ENCODE measurements around the gene LRIF1. TPM values are rescaled to one million over a fixed set of nuclear protein-coding genes. Genes with fewer than 3 reads are reported as not detected.
"Not testable (repeated sequence)": the region's sequence is repeated elsewhere in the genome, so short reads cannot be mapped to it uniquely, and the experiment has no call there.

LRIF1 gene, protein sequence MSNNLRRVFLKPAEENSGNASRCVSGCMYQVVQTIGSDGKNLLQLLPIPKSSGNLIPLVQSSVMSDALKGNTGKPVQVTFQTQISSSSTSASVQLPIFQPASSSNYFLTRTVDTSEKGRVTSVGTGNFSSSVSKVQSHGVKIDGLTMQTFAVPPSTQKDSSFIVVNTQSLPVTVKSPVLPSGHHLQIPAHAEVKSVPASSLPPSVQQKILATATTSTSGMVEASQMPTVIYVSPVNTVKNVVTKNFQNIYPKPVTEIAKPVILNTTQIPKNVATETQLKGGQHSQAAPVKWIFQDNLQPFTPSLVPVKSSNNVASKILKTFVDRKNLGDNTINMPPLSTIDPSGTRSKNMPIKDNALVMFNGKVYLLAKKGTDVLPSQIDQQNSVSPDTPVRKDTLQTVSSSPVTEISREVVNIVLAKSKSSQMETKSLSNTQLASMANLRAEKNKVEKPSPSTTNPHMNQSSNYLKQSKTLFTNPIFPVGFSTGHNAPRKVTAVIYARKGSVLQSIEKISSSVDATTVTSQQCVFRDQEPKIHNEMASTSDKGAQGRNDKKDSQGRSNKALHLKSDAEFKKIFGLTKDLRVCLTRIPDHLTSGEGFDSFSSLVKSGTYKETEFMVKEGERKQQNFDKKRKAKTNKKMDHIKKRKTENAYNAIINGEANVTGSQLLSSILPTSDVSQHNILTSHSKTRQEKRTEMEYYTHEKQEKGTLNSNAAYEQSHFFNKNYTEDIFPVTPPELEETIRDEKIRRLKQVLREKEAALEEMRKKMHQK
- 10 to 100 TPM; 25.2 to 26.1 TPM for total RNA-seq

DNA sequence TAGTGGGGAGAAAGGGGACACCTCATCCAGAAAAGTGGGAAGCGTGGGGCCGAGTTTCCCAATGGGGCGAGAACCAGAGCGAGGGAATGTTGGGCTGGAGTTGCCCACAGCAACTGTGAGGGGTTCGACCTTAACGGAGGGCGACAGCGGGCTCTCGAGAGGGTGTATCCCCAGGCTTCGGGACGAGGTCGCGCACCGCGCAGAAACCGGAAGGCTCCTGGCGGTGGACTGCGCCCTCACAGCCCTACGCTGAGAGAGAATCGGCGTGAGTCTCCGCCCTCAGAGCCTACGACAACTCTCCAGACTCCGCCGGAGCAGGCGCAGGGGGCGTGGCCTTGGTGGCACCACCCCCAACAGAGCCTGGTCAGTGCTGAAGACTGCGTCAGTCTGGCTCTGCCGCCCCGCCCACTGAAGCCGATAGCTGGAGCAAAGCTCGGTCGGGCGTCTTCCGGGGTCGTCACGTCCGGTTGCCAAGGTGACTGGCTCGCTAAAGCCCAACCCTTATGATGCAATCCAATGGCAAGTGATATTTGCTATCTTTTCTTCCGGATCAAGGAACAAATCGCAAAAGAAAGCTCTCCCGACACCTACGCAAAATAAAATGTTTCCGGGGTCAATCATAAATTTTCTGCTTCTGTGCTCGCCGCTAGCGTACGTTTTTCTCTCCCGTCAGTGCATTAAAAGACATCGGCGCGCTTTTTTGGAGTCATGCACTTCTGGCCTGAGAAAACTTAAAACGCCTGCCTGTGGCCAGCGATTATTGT lies at the start of gene LRIF1:
LRIF1 (minus strand) TSS at position 232 of the 764 bp plus-strand sequence. CDS start 234 bp downstream, outside the sequence.
- Mint-ChIP-seq H3K9me3 (peaks cover 21% of the 10 kb centered on the region), H3K27ac (peak within 1 kb of the TSS; percentile 99), H3K4me3 (peak within 1 kb of the TSS; percentile 97), H3K36me3 (peaks cover 36% of the 10 kb centered on the region), H3K27me3 (peaks cover 11% of the 10 kb centered on the region), H3K4me1 (peaks cover 28% of the 10 kb centered on the region)
- ATAC-seq (ENCODE audit: low read depth) (peak; percentile 99), DNase-seq (peak; percentile 100)
- POLR2A ChIA-PET = interaction anchor here (0.6 to 1.9 kb wide), 15 partner anchors 15 to 512 kb away, joined by 3 to 35 read pairs (median 5); partner anchors contain the start of gene CD53

DNA sequence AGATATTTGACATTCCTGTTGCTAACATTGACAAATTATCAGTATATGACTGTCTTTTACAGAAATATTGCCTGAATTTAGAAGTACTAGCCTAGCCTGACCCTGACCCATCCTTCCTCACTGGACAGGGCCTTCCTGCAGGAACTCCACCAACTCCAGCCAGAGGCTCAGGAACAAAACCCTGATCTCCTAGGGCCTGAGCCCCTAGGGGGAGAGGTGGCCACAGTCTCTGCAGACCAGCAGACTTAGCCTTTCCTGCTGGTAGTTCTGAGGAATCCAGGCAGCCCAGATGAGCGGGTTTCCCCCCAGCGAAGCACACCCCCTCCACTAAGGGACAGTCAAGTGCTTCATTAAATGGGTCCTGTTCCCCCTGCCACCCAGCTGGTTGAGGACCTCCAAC lies 44.3 kb upstream of the LRIF1 start:
- H3K27me3 Mint-ChIP-seq = peaks cover 20% of the 10 kb centered on the region
- no peaks in the 10 kb centered on the region for H3K4me1 Mint-ChIP-seq
- no peak overlapping the region for H3K27ac Mint-ChIP-seq
- H3K4me3 Mint-ChIP-seq = no peak overlapping the region
- H3K9me3 Mint-ChIP-seq = peaks cover 24% of the 10 kb centered on the region
- ATAC-seq (ENCODE audit: low read depth) (no peak), DNase-seq (no peak)
- no peaks in the 10 kb centered on the region for H3K36me3 Mint-ChIP-seq
- POLR2A ChIA-PET = no interaction called here

DNA sequence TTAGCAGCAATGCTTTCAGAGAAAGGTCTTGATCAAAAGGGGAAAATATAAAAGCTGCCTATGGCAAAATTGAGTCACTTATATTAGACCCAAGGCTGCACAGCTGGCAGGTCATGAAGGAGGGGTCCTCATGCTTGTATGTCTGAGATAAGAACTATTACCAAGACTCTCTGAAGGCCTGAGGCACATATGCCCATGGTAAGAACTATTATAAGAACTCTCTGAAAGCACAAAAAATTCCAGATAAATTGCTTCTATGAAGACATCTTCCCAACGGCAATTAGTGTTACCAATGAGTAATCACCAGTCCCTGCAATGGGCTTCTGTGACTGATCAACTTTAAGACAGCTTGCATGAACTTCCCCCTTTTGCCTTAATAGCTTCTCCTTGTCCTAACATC lies 42.8 kb upstream of the LRIF1 start:
- POLR2A ChIA-PET = no interaction called here
- Mint-ChIP-seq H3K27ac (no peak overlapping the region), H3K4me1 (no peaks in the 10 kb centered on the region), H3K36me3 (no peaks in the 10 kb centered on the region), H3K9me3 (peaks cover 28% of the 10 kb centered on the region), H3K4me3 (no peak overlapping the region), H3K27me3 (peaks cover 16% of the 10 kb centered on the region)
- ATAC-seq (ENCODE audit: low read depth) = no peak
- DNase-seq = no peak

DNA sequence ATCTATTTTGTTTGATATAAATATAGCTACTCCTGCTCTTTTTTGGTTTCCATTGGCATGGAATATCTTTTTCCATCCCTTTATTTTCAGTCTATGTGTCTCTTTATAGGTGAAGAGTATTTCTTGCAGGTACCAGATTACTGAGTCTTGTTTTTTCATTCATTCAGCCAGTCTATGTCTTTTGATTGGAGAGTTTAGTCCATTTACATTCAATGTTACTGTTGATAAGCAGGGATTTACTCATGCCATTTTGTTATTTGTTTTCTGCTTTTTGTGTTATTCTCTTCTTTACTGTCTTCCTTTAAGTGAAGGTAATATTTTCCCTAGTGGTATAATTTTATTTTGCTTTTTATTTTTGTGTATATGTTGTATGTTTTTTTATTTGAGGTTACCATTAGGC lies 35.9 kb upstream of the LRIF1 start:
- H3K27ac Mint-ChIP-seq; ATAC-seq (ENCODE audit: low read depth); H3K4me3 Mint-ChIP-seq; DNase-seq; H3K4me1 Mint-ChIP-seq; POLR2A ChIA-PET; H3K36me3 Mint-ChIP-seq: not testable (repeated sequence)
- peaks cover 53% of the 10 kb centered on the region for H3K27me3 Mint-ChIP-seq
- H3K9me3 Mint-ChIP-seq = peaks cover 13% of the 10 kb centered on the region

DNA sequence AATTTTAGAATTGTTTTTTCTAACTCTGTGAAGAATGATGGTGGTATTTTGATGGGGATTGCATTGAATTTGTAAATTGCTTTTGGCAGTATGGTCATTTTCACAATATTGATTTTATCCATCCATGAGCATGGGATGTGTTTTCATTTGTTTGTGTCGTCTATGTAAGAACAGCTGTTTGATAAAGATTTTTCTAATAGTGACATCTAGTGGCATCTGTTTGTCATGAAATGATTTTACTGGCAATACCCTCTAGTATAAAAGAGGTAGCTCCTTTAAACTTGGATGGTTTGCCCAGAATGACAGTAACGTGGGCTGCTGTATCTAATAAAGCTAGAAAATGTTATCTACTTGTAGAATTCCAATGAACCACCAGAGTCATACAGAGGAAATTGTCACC lies 28.6 kb upstream of the LRIF1 start:
- H3K9me3 Mint-ChIP-seq; H3K36me3 Mint-ChIP-seq; H3K27ac Mint-ChIP-seq; DNase-seq; POLR2A ChIA-PET; H3K4me3 Mint-ChIP-seq; H3K4me1 Mint-ChIP-seq; ATAC-seq (ENCODE audit: low read depth): not testable (repeated sequence)
- H3K27me3 Mint-ChIP-seq = peaks cover 44% of the 10 kb centered on the region

DNA sequence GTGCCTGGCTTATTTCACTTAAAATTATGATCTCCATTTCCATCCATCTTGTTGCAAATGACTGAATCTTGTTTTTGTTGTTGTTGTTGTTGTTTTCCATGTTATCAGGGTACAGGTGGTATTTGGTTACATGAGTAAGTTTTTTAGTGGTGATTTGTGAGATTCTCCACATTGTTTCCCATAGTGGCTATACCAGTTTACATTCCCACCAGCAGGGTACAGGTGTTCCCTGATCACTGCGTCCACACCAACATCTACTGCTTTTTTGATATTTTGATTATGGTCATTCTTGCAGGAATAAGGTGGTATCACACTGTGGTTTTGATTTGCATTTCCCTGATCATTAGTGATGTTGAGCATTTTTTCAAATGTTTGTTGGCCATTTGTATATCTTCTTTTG lies 27.6 kb upstream of the LRIF1 start:
- H3K9me3 Mint-ChIP-seq; H3K4me1 Mint-ChIP-seq; H3K4me3 Mint-ChIP-seq; POLR2A ChIA-PET; H3K36me3 Mint-ChIP-seq; ATAC-seq (ENCODE audit: low read depth); DNase-seq; H3K27ac Mint-ChIP-seq: not testable (repeated sequence)
- H3K27me3 Mint-ChIP-seq = peaks cover 36% of the 10 kb centered on the region

DNA sequence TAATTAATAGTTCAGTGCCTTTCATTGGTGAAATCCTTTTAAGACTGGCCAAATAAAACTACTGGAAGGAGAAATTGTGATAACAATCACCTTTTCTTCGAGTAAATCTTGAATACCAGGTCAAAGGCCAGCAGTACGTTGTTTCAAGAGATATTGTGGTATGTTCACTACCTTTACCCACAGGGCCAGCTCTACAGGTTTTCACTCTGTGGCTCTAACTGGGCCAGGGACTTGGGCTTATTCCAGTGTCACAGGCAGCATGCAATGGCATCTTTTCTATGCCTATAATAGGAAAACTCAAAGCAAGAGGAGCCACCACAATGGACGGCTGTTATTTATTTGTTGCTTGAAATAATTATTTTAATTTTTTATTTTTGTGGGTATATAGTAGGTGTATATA lies 26.8 kb upstream of the LRIF1 start:
- Mint-ChIP-seq H3K4me3 (no peak overlapping the region), H3K27ac (no peak overlapping the region), H3K27me3 (peaks cover 28% of the 10 kb centered on the region), H3K36me3 (no peaks in the 10 kb centered on the region), H3K4me1 (peaks cover 3% of the 10 kb centered on the region), H3K9me3 (no peaks in the 10 kb centered on the region)
- DNase-seq (no peak), ATAC-seq (ENCODE audit: low read depth) (no peak)
- POLR2A ChIA-PET = no interaction called here

DNA sequence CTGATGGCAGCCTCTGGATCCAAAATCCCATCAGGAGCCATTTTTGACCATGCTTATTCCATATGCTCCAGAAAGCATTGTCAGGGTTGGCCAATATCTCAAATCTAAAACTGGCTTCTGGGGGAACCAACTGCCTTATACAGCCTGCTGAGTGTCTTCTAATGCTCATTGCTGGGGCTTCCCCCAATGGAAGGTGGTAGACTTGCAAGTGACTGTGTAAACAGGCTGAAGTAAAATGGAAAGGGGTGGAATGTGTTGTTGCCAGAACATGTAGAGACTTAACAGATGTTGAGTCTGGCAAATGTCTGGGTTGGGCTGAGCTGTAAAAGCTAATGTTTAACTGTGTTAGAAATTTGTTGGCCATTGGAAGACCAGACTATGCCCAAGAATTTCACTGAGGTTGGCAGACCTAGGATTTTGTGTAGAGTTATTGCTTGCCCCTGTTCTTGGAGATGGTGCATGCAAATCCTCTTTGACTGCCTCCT lies 22.7 kb upstream of the LRIF1 start:
- DNase-seq = no peak
- Mint-ChIP-seq H3K27me3 (peaks cover 5% of the 10 kb centered on the region), H3K9me3 (peaks cover 2% of the 10 kb centered on the region), H3K27ac (no peak overlapping the region), H3K36me3 (no peaks in the 10 kb centered on the region), H3K4me3 (no peak overlapping the region), H3K4me1 (peaks cover 9% of the 10 kb centered on the region)
- POLR2A ChIA-PET = no interaction called here
- no peak for ATAC-seq (ENCODE audit: low read depth)

DNA sequence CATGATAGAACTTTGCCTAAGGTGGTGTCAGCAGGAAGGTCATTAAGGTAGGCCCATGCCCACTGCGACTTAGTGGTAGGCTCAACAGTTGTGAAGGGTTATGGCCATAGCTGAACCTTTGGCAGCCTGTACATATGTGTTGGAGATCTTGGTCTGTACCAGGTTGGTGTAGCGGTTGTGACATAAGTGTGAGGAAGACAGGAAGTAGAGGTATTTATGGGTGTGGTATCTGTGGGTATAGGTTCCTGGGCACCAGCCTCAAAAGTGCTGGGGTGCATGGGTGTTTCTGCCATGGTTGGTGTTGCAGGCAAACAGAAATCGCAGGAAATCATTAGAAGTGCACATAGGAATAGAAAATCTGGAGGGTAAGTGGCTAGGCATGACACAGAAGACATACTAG lies 18.6 kb upstream of the LRIF1 start:
- peak overlapping the region; percentile 52 for H3K27ac Mint-ChIP-seq
- ATAC-seq (ENCODE audit: low read depth) (peak; percentile 77), DNase-seq (no peak)
- peaks cover 6% of the 10 kb centered on the region for H3K9me3 Mint-ChIP-seq
- peaks cover 9% of the 10 kb centered on the region for H3K4me1 Mint-ChIP-seq
- H3K27me3 Mint-ChIP-seq = peaks cover 11% of the 10 kb centered on the region
- POLR2A ChIA-PET = interaction anchor here (1.4 kb wide), 1 partner anchor 18 kb away, joined by 5 read pairs; the partner anchor contains the start of gene LRIF1
- no peaks in the 10 kb centered on the region for H3K36me3 Mint-ChIP-seq
- peak overlapping the region; percentile 43 for H3K4me3 Mint-ChIP-seq

DNA sequence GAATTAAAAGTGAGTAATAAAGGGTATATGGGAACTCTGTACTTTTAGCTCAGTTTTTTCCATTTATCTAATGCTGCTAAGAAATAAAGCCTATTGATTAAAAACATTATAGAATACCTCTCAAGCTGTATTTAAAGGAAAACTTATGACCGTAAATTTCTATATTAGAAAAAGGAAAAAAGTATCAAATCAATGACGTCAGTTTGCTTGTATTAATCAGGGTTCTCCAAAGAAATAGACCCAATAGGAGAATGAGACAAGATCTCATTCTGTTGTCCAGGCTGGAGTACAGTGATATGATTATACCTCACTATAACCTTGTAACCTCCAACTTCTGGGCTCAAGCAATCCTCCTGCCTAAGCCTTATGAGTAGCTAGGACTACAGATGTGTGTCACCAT lies 15.4 kb upstream of the LRIF1 start:
- no peak overlapping the region for H3K4me3 Mint-ChIP-seq
- H3K27me3 Mint-ChIP-seq = peaks cover 16% of the 10 kb centered on the region
- POLR2A ChIA-PET = interaction anchor here (1.3 kb wide), 1 partner anchor 15 kb away, joined by 3 read pairs; the partner anchor contains the start of gene LRIF1
- H3K4me1 Mint-ChIP-seq = peaks cover 9% of the 10 kb centered on the region
- peaks cover 6% of the 10 kb centered on the region for H3K9me3 Mint-ChIP-seq
- ATAC-seq (ENCODE audit: low read depth) = no peak
- no peak for DNase-seq
- no peak overlapping the region for H3K27ac Mint-ChIP-seq
- no peaks in the 10 kb centered on the region for H3K36me3 Mint-ChIP-seq

DNA sequence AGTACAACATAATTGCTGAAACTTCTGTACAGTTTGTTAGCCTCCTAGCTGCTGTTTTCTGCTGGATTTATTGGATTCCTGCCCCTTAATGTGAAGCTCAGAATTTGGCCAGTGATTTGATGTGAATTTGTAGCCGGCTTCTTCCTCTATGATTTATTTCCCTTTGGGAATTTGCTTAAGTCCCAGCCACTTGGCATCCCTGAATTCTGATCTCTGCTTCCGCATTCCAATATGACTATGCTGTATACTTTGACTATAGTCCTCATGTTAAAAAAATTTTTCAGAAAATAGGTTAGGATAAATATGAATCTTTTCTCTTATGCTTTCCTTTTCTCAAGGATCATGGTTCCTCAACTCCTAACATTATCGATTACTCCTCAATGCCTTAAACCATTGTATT lies 12.4 kb upstream of the LRIF1 start:
- H3K27me3 Mint-ChIP-seq = peaks cover 27% of the 10 kb centered on the region
- ATAC-seq (ENCODE audit: low read depth) (no peak), DNase-seq (no peak)
- no peaks in the 10 kb centered on the region for H3K4me1 Mint-ChIP-seq
- POLR2A ChIA-PET = no interaction called here
- peaks cover 7% of the 10 kb centered on the region for H3K9me3 Mint-ChIP-seq
- H3K36me3 Mint-ChIP-seq = no peaks in the 10 kb centered on the region
- no peak overlapping the region for H3K27ac Mint-ChIP-seq
- H3K4me3 Mint-ChIP-seq = no peak overlapping the region

DNA sequence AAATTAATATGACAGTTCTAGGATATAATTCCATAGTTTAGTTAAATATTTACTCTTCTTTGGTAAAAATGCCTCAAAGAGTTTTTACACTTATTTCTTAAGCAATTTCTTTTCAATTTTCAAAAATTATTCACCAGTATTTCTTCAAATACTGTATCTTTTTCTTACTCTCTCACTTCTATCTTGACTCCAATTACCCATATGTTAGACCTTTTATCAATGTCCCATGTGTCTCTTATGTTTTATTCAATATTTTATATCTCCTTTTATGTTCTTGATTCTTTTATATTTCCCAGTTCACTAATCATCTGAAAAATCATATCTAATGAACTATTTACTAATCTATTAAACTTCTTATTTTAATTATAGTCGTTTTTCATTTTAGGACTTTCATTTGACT lies 11.5 kb upstream of the LRIF1 start:
- POLR2A ChIA-PET = no interaction called here
- Mint-ChIP-seq H3K27ac (no peak overlapping the region), H3K4me1 (no peaks in the 10 kb centered on the region), H3K36me3 (no peaks in the 10 kb centered on the region), H3K4me3 (no peak overlapping the region), H3K27me3 (peaks cover 29% of the 10 kb centered on the region), H3K9me3 (peaks cover 7% of the 10 kb centered on the region)
- no peak for ATAC-seq (ENCODE audit: low read depth)
- DNase-seq = no peak

DNA sequence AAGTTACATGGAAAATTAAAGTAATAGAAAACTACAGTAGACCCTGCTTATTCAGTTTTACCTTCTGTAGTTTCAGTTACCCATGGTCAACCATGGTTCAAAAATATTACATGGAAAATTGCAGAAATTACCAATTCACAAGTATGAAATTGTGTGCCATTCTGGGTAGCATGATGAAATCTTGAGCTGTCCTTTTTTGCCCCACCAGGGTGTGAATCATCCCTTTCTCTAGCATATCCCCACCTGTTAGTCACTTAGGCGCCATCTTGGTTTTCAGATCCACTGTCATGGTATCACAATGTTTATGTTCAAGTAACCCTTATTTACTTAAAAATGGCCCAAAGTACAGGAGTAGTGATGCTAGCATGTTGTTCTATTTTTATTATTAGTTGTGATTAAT lies 3.5 kb upstream of the LRIF1 start:
- Mint-ChIP-seq H3K27me3 (peaks cover 28% of the 10 kb centered on the region), H3K27ac (no peak overlapping the region), H3K4me3 (no peak overlapping the region), H3K9me3 (peaks cover 21% of the 10 kb centered on the region), H3K36me3 (peaks cover 10% of the 10 kb centered on the region), H3K4me1 (peaks cover 14% of the 10 kb centered on the region)
- POLR2A ChIA-PET = no interaction called here
- ATAC-seq (ENCODE audit: low read depth) (no peak), DNase-seq (no peak)
